IMR-90 (cell line): ENCODE results near the gene FOXK2. TPM values are rescaled to one million over a fixed set of nuclear protein-coding genes. Genes with fewer than 3 reads are reported as not detected.

ENCODE experiments used
- ATAC-seq: fragments of 200-7000 bp; cut with Tn5 transposase; 2 replicates; pipeline ENCODE4 v1.9.1; 2020; ENCODE audit warnings: low read depth, mild to moderate bottlenecking, moderate library complexity
- BruUV-seq: library from RNA; stranded (reverse); fragments of 400-500 nt; replicated peaks from 2 replicates; lab custom pipeline; 2021; lab: Mats Ljungman, UMichigan
- CTCF ChIA-PET: fragments of 300-600 bp; formaldehyde crosslinking; extraction: SDS; loops from one replicate; lab custom pipeline; 2021; ENCODE audit warnings: antibody characterized with exemption; lab: Yijun Ruan, JAX
- POLR2A ChIA-PET: fragments of 300-600 bp; sonication (Branson Sonifier 250); formaldehyde crosslinking; loops from one replicate; lab custom pipeline; 2022; ENCODE audit warnings: antibody characterized with exemption; ENCODE audit not compliant: unreplicated experiment; lab: Charles Lee
- DNase-seq: peaks from one replicate; pipeline ENCODE4 v3.0.0; 2013
- H2AFZ ChIP-seq: replicated peaks from 2 replicates; pipeline ENCODE3; 2013; ENCODE audit warnings: low read length, mild to moderate bottlenecking; ENCODE audit not compliant: poor library complexity
- H2AK5ac ChIP-seq: 2 replicates; pipeline ENCODE4 v1.6.1; 2013; ENCODE audit warnings: low read depth, low read length, inconsistent platforms
- H2AK9ac ChIP-seq: replicated peaks from 2 replicates; pipeline ENCODE3; 2013; ENCODE audit warnings: mild to moderate bottlenecking, low read depth, low read length, moderate library complexity; ENCODE audit not compliant: poor library complexity
- H2BK120ac ChIP-seq: 2 replicates; pipeline ENCODE4 v1.6.1; 2013; ENCODE audit warnings: low read depth, low read length, inconsistent platforms
- H2BK15ac ChIP-seq: 3 replicates; pipeline ENCODE4 v1.6.1; 2013; ENCODE audit warnings: low read depth, low read length, inconsistent platforms
- H2BK20ac ChIP-seq: 2 replicates; pipeline ENCODE4 v1.6.1; 2013; ENCODE audit warnings: low read depth, mild to moderate bottlenecking, inconsistent platforms, low read length, moderate library complexity
- H2BK5ac ChIP-seq: 2 replicates; pipeline ENCODE4 v1.6.1; 2013; ENCODE audit warnings: mild to moderate bottlenecking, low read depth, low read length, inconsistent platforms; ENCODE audit not compliant: poor library complexity, severe bottlenecking
- H3K14ac ChIP-seq: replicated peaks from 2 replicates; pipeline ENCODE4 v1.6.1; 2013; ENCODE audit warnings: low read depth, low read length, inconsistent platforms
- H3K18ac ChIP-seq: 2 replicates; pipeline ENCODE4 v1.6.1; 2013; ENCODE audit warnings: low read depth, low read length, control low read depth
- H3K23ac ChIP-seq: 2 replicates; pipeline ENCODE4 v1.6.1; 2013; ENCODE audit warnings: low read depth, low read length, inconsistent platforms
- H3K27ac ChIP-seq: 2 replicates; pipeline ENCODE4 v1.5.1; 2013; ENCODE audit warnings: mild to moderate bottlenecking, control low read depth, low read length; ENCODE audit not compliant: insufficient read depth
- H3K27me3 ChIP-seq: 2 replicates; pipeline ENCODE4 v1.6.1; 2013; ENCODE audit warnings: low read length; ENCODE audit not compliant: control insufficient read depth, insufficient read depth
- H3K36me3 ChIP-seq: 2 replicates; pipeline ENCODE4 v1.6.1; 2013; ENCODE audit warnings: low read length, mixed read lengths; ENCODE audit not compliant: control insufficient read depth, insufficient read depth
- H3K4ac ChIP-seq: 2 replicates; pipeline ENCODE4 v1.6.1; 2013; ENCODE audit warnings: low read depth, low read length, inconsistent platforms
- H3K4me1 ChIP-seq: 2 replicates; pipeline ENCODE4 v1.6.1; 2013; ENCODE audit warnings: low read length, mixed read lengths; ENCODE audit not compliant: control insufficient read depth, insufficient read depth
- H3K4me2 ChIP-seq: 2 replicates; pipeline ENCODE4 v1.6.1; 2013; ENCODE audit warnings: low read depth, mild to moderate bottlenecking, control low read depth, low read length, moderate library complexity
- H3K4me3 ChIP-seq: 2 replicates; pipeline ENCODE4 v1.5.1; 2013; ENCODE audit warnings: low read depth, mild to moderate bottlenecking, control low read depth, low read length, moderate library complexity; ENCODE audit not compliant: insufficient read depth
- H3K56ac ChIP-seq: 2 replicates; pipeline ENCODE4 v1.6.1; 2013; ENCODE audit warnings: low read length, inconsistent platforms; ENCODE audit not compliant: insufficient read depth; ENCODE audit errors: extremely low read depth
- H3K79me1 ChIP-seq, 2 experiments: 2 replicates each; pipeline ENCODE4 v1.6.1; 2013; ENCODE audit warnings: low read length in 2 of 2, inconsistent platforms in 1 of 2, low read depth in 1 of 2
- H3K9ac ChIP-seq: 2 replicates; pipeline ENCODE4 v1.6.1; 2013; ENCODE audit warnings: low read depth, low read length, control low read depth
- H3K9me1 ChIP-seq: 2 replicates; pipeline ENCODE4 v1.6.1; 2013; ENCODE audit warnings: low read length, inconsistent platforms; ENCODE audit not compliant: insufficient read depth
- H3K9me3 ChIP-seq: 2 replicates; pipeline ENCODE4 v1.6.1; 2013; ENCODE audit warnings: low read length; ENCODE audit not compliant: control insufficient read depth, insufficient read depth
- H4K20me1 ChIP-seq: 2 replicates; pipeline ENCODE4 v1.6.1; 2013; ENCODE audit warnings: low read length, inconsistent platforms; ENCODE audit not compliant: insufficient read depth
- H4K5ac ChIP-seq: 2 replicates; pipeline ENCODE4 v1.6.1; 2013; ENCODE audit warnings: mild to moderate bottlenecking, low read depth, low read length, control low read depth
- H4K8ac ChIP-seq, 2 experiments: 2 replicates each; pipeline ENCODE4 v1.6.1; 2013; ENCODE audit warnings: low read depth in 2 of 2, low read length in 2 of 2, control low read depth in 1 of 2, inconsistent platforms in 1 of 2
- H4K91ac ChIP-seq: 2 replicates; pipeline ENCODE4 v1.6.1; 2013; ENCODE audit warnings: low read depth, low read length, inconsistent platforms; ENCODE audit not compliant: insufficient read depth
- NFE2L2 ChIP-seq: fragments of 150-350 bp; IDR thresholded peaks from 2 replicates; pipeline ENCODE4 v1.6.1; 2016; ENCODE audit warnings: low read depth, mild to moderate bottlenecking, low read length
- WGBS, 2 experiments: methylation state at CpG; one replicate each; pipeline versions ENCODE4 v1.1.5 to v1.1.7; 2013; ENCODE audit warnings: missing lambda C conversion rate in 2 of 2; ENCODE audit not compliant: insufficient read length in 1 of 2; ENCODE audit errors: extremely low coverage in 2 of 2; 5-methylcytosine and 5-hydroxymethylcytosine counted together
- dilution Hi-C: fragments of 300-500 bp; cut with HindIII; formaldehyde crosslinking; loops from one replicate; pipeline ENCODE4 v1.14.3; 2018; ENCODE audit warnings: low sequenced_read_pairs; ENCODE audit not compliant: unreplicated experiment
- in situ Hi-C: fragments of 300-500 bp; cut with MboI; formaldehyde crosslinking; loops from 3 replicates; pipeline ENCODE4 v1.14.3; 2019; ENCODE audit warnings: low sequenced_read_pairs, inconsistent platforms, mixed read lengths
- intact Hi-C: fragments of 100-400 bp; cut with micrococcal nuclease; formaldehyde crosslinking; loops from 2 replicates; pipeline ENCODE4 v1.10.0; 2022
- polyA plus RNA-seq, 3 experiments: library from polyadenylated mRNA; depleted of rRNA; stranded (reverse); fragments of >200 nt; gene quantifications; 2 replicates each; pipeline ENCODE4 v1.2.3, GENCODE V29; 2012; ENCODE audit warnings: low replicate concordance in 1 of 3
- total RNA-seq: library from RNA; depleted of rRNA; stranded (reverse); fragments of >200 nt; gene quantifications from 2 replicates; pipeline ENCODE4 v1.2.3, GENCODE V29; 2012

FOXK2 gene
- total and polyA plus RNA-seq, 2 of the 4 experiments (the other 2 are of a cell fraction): 12.5 to 20.0 TPM

DNA sequence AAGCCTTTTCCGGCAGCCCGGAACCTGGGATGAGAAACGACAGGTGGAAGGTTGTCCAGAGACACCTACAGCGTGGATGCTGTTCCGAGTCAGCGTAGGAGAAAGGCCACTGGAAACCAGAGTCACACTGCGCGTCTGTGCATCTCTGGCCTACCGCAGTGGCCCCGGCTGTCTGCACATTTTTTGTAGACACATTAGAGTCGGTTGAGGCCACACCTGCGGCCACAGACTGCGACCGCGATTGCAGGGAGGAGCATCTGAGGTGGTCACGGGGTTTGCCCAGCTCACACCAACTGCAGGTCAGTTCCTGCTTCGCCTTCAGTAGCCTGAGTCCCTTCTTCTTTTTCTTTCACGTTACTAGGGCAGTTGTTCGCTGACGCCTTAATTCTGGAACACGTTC, 76.4 kb downstream of the FOXK2 start:
- peaks cover 54% of the 10 kb centered on the region for H3K36me3 ChIP-seq
- H2AK5ac ChIP-seq: no peak overlapping the region
- H3K9me3 ChIP-seq: no peaks in the 10 kb centered on the region
- no peak for TF ChIP-seq NFE2L2
- H2BK20ac ChIP-seq: no peak overlapping the region
- peaks cover 17% of the 10 kb centered on the region for H4K20me1 ChIP-seq
- H3K18ac ChIP-seq: no peak overlapping the region
- in situ Hi-C loops: no loop called here
- H3K9me1 ChIP-seq: peaks cover 10% of the 10 kb centered on the region
- H3K4me2 ChIP-seq: no peak overlapping the region
- no peak overlapping the region for H4K8ac ChIP-seq
- WGBS, 2 experiments: 96% methylated on average over 13 of the region's 21 CpGs; no CpG with 5 or more reads in 1 of the 2 experiments
- H3K9ac ChIP-seq: no peak overlapping the region
- no peak overlapping the region for H2BK120ac ChIP-seq
- no peaks in the 10 kb centered on the region for H3K27me3 ChIP-seq
- dilution Hi-C loops: no loop called here
- H2AFZ ChIP-seq: no peak overlapping the region
- no peak overlapping the region for H2BK15ac ChIP-seq
- H3K79me1 ChIP-seq: peaks cover 21 to 70% of the 10 kb centered on the region in 2 experiments; a peak in 3 of 4 replicates
- no peak overlapping the region for H3K23ac ChIP-seq
- H2AK9ac ChIP-seq: peak overlapping the region; percentile 65
- H3K4me1 ChIP-seq: peaks cover 11% of the 10 kb centered on the region
- DNase-seq (no peak), ATAC-seq (no peak)
- no peak overlapping the region for H4K91ac ChIP-seq
- H3K56ac ChIP-seq: no peak overlapping the region
- CTCF ChIA-PET: no interaction called here
- no peak overlapping the region for H3K4ac ChIP-seq
- H3K4me3 ChIP-seq: no peak overlapping the region
- H2BK5ac ChIP-seq: no peak overlapping the region
- POLR2A ChIA-PET: no interaction called here
- intact Hi-C loops: no loop called here
- no peak overlapping the region for H3K27ac ChIP-seq
- BruUV-seq: no TSS peak
- no peak overlapping the region for H4K5ac ChIP-seq
- H3K14ac ChIP-seq: no peak overlapping the region
